Non-pigmented ciliary epithelial cell (primary cell): ENCODE measurements around the gene LZTS2.

Source experiments
- DNase-seq: peaks from one replicate; pipeline ENCODE4 v3.0.0-alpha.2; 2010; ENCODE audit warnings: low read depth

The LZTS2 gene

DNA sequence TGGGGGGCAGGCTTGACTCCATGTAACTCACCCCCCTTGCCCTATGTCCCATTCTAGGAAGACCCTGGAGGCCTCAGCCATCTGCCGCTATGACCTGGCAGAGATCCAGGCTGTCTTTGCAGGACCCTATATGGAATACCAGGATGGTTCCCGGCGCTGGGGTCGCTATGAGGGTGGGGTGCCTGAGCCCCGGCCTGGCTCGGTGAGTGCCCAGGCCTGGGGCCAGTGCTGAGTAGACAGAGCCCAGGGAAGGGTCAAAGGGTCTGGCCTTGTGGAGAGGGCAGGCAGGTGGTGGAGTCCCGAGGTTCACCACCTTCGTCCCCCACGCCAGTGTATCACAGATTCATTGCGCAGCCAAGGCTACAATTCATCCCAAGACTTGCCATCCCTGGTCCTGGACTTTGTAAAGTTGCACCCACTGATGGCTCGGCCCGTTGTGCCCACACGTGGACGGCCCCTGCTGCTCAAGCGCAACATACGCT lies 19.8 kb upstream of the LZTS2 start:
- no peak for DNase-seq

DNA sequence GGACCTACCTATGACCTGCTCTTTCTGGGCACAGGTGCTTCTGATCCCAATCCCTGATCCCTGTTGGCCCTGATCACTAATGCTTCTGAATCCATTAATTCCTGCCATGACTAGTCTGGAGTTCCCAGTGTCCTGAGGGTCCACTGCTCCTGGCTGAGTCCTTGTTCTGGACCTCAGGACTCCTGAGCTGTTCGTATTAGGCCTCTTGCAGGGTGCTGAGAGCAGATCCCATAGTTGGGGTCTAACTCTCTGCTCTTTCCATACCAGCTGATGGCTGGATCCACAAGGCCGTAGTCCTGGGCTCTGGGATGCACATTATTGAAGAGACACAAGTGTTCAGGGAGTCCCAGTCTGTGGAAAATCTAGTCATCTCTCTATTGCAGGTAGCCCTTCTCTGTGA lies 19.3 kb upstream of the LZTS2 start:
- no peak for DNase-seq

GRCh38 chr10:100980711-100981110 lies 18.9 kb upstream of the LZTS2 start:
- no peak for DNase-seq

DNA sequence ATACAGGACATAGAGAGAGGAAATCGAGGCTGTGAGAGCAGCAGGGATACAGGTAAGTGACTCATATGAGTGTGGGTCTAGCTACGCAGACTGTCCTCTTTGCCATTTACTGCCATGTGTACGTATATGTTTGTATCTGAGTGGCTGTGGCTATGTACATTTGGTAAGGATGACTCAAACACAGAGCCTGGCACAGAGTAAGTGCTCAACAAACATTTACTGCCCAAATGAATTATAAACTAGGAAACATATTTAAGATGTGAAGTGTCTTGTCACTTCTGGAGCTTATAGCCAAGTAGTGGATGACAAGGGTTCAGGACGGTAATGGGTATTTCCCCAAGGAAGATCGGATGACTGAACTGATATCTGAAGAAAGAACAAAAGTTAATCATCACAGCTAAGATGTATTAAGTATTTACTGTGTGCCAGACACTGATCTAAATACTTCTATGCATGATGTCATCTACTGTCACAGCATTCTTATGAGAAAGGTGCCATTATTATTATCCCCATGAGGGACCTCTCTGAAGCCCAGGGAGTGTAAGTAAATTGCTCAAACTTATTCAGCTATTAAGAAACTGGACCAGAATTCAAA lies 18.3 kb upstream of the LZTS2 start:
- DNase-seq = no peak

- DNase-seq = no peak
Measured at GRCh38 chr10:100982916-100983830, 16.4 kb upstream of the LZTS2 start.

DNA sequence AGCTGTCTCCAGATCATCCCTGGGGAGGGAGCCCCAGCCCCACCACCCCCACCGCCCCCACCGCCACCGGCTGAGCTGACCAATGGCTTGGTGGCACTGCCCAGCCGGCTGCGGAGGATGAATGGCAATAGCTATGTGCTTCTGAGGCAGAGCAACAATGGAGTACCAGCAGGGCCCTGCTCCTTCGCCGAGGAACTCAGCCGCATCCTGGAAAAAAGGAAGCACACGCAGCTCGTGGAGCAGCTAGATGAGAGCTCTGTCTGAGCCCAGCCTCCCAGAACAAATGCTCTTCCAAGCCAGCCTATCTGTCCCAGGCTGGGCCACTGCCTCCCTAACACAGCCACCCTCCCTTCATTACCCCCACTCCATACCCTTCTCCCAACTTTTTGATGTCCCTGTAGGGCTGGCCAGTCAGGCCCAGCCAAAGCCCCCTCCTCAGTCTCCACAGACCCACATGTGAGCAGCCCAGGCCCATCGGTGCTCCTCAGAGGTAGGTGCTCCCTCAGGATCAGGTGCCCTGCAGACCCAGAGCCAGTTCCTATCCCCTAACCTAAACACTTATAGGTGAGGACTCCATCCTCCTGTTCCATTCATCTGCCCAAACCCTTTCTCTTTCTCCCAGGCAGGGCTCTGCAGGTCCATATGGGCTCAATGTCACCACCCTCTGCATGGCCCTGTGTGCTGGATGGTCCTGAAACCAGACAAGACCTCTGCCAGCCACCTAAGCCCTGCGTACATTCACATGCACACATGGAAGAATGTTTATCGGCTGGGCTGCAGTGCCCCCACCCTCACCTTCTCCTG lies 15.5 kb upstream of the LZTS2 start:
- DNase-seq = no peak

GRCh38 chr10:100984672-100985177 lies 14.9 kb upstream of the LZTS2 start:
- no peak for DNase-seq

DNA sequence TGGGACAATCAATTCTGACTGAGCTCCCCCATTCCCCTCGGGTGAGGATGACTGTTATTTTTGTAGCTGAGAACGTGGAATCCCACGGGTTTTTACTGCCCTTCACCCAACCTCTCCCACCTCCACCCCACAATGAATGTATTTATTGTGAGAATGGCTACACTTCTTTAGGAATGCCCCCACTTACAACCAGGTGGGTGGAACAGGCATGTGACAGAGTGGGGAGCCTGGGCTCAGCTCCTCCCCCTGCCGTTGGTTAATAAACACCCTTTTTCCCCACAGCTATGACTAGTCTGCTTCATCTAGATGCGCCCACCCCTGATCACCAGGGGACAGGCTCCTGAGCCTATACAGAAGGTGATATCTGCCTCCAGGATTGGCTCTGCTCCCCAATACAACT lies 14.3 kb upstream of the LZTS2 start:
- no peak for DNase-seq

GRCh38 chr10:100986623-100986951 lies 13.0 kb upstream of the LZTS2 start:
- no peak for DNase-seq

- no peak for DNase-seq
Measured at GRCh38 chr10:100986952-100987684, 12.5 kb upstream of the LZTS2 start, which contains the start of the genes MRPL43 and TWNK. Gene MRPL43 (minus strand): TSS chr10:100987497. CDS start chr10:100987443, 54 bp downstream. Gene TWNK (plus strand): TSS chr10:100987543. CDS start chr10:100988211, 668 bp downstream.

- no peak for DNase-seq
Measured at GRCh38 chr10:100987685-100988049, 11.9 kb upstream of the LZTS2 start.

DNA sequence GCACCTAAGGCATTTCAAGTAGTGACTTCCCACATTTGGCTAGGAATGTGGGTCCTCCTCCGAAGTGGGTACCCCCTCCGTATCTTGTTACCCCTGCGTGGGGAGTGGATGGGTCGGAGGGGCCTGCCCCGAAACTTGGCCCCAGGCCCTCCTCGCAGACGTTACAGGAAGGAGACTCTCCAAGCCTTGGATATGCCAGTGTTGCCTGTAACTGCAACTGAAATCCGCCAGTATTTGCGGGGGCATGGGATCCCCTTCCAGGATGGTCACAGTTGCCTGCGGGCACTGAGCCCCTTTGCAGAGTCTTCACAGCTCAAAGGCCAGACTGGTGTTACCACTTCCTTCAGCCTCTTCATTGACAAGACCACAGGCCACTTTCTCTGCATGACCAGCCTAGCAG lies 11.4 kb upstream of the LZTS2 start:
- DNase-seq = no peak

- DNase-seq = no peak
Measured at GRCh38 chr10:100989088-100989487, 10.5 kb upstream of the LZTS2 start.

GRCh38 chr10:100993986-100994708 lies 5.5 kb upstream of the LZTS2 start:
- DNase-seq = no peak

- no peak for DNase-seq
Measured at GRCh38 chr10:100995181-100995580, 4.4 kb upstream of the LZTS2 start.

DNA sequence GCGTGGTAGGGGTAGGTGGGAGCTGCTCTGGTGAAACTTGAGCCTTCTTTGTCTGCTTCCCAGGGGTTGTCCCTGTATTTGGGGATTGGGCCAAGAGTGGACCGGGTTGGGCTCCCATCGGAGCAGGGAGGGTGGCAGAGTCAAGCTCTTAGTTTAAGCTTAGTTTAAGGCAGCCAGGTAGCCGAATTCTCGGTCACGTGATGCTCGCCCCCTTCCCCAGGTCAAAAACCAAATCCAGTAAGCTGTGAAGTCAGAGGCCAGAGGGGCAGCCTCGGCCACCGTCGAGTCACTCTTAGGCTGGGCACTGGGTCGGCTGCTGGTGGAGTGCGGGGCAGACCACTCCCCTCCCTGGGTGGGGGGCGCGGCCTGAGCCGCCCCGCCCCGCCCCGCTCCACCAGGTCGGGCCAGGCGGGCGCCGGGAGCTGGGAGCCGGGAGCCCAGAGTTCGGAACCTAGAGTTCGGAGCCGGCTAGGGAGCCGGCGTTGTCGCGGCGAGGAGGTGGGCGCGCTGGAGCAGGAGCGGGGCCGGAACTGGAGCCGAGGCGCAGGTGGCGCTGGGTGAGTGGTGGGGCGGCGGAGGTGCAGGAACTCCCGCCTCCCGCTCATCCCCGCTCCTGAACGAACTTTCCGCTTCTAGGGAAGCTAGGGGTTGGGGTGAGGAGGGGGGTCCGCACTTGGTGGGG lies 2.8 kb upstream of the LZTS2 start:
- no peak for DNase-seq

DNA sequence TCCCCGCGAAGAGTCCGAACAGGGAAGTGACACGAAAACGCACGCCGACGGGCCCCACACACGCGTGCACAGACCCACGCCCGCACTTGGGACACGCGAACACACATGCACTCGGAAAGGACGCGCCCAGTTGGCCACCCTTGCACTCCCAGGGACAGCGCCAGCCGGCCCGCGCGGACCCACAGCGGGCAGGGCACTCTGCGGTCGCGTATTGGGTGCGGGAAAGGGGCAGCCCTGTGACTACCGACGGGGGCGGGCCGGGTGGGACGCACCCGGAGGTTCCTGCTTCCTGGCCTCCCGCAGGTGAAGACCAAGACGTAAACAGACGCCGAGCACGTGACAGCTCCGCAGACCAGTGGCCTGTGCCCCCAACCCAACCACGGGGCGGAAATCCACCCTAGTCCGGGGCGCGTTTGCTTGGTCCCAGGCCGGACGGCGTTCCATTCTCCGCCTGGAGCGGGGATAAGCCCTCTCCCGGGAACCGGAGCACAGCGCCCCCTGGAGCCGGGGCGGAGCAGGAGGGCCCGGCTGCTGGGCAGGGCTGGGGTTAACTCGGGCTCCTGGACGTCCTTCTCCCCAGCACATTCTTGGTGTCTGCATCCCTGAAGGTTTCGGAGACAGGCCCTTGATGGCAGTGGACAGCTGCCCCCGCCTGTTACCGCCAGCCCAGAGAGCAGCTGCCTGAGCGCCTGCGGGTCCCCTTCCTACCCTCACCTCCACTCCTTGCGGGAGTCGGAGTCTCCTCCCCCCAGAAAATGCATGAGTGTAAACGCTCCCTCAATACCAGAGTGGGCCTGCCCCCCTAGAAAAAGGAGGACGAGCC lies 2.0 kb upstream of the LZTS2 start:
- DNase-seq = no peak

- no peak for DNase-seq
Measured at GRCh38 chr10:100998183-100998990, 1.2 kb upstream of the LZTS2 start.
